A673 (cell line): ENCODE measurements around the gene FRMD4A.

ENCODE experiments used
- CTCF ChIP-seq: fragments of 300-800, 200-600 bp; sonication (generic); conservative IDR thresholded peaks from 2 replicates; pipeline ENCODE4 v1.5.1; 2017; ENCODE audit warnings: low read depth, mild to moderate bottlenecking, antibody characterized with exemption, low read length, moderate library complexity, mixed read lengths
- EZH2 ChIP-seq: fragments of 200-600 bp; sonication (generic); IDR thresholded peaks from 2 replicates; pipeline ENCODE4 v1.6.1; 2017; ENCODE audit warnings: borderline replicate concordance, low read depth, mild to moderate bottlenecking, mixed read lengths, antibody characterized with exemption, low read length; ENCODE audit not compliant: poor library complexity, severe bottlenecking

- TF ChIP-seq EZH2: no peak
- TF ChIP-seq CTCF: no peak
Observed at GRCh38 chr10:14253079-14253478, 77.6 kb downstream of the FRMD4A start.
